Neuronal stem cell (in vitro differentiated cells): ENCODE data around the gene GRIK2.

ENCODE experiments used
- DNase-seq: peaks from one replicate; pipeline ENCODE4 v3.0.0-alpha.2; 2013; ENCODE audit warnings: low spot score
- H2AFZ ChIP-seq: one replicate; pipeline ENCODE4 v1.6.1; 2013; ENCODE audit warnings: mild to moderate bottlenecking, low read length, inconsistent platforms
- H2AK5ac ChIP-seq: 2 replicates; pipeline ENCODE4 v1.6.1; 2013; ENCODE audit warnings: low read depth, mild to moderate bottlenecking, inconsistent platforms, low read length, moderate library complexity, mixed read lengths
- H2BK120ac ChIP-seq: 2 replicates; pipeline ENCODE4 v1.6.1; 2013; ENCODE audit warnings: low read depth, mild to moderate bottlenecking, inconsistent platforms, low read length, moderate library complexity, mixed read lengths
- H2BK12ac ChIP-seq: one replicate; pipeline ENCODE4 v1.6.1; 2013; ENCODE audit warnings: low read length, inconsistent platforms
- H2BK15ac ChIP-seq: 2 replicates; pipeline ENCODE4 v1.6.1; 2013; ENCODE audit warnings: mild to moderate bottlenecking, low read length, inconsistent platforms, mixed read lengths
- H2BK5ac ChIP-seq: one replicate; pipeline ENCODE4 v1.6.1; 2013; ENCODE audit warnings: inconsistent platforms, mild to moderate bottlenecking, low read length, moderate library complexity
- H3K14ac ChIP-seq: one replicate; pipeline ENCODE4 v1.6.1; 2013; ENCODE audit warnings: low read length, inconsistent platforms
- H3K18ac ChIP-seq: 2 replicates; pipeline ENCODE4 v1.6.1; 2013; ENCODE audit warnings: low read length, inconsistent platforms
- H3K23ac ChIP-seq: 2 replicates; pipeline ENCODE4 v1.6.1; 2013; ENCODE audit warnings: low read depth, mild to moderate bottlenecking, mixed read lengths, low read length, inconsistent platforms; ENCODE audit not compliant: poor library complexity
- H3K27ac ChIP-seq: replicated peaks from 3 replicates; pipeline ENCODE4 v1.5.1; 2013; ENCODE audit warnings: low read length, inconsistent platforms
- H3K27me3 ChIP-seq, 3 experiments: 2 replicates each; pipeline ENCODE4 v1.6.1; 2013; ENCODE audit warnings: low read length in 3 of 3, mild to moderate bottlenecking in 2 of 3, inconsistent platforms in 1 of 3, low read depth in 1 of 3, mixed read lengths in 1 of 3, moderate library complexity in 1 of 3; ENCODE audit not compliant: control insufficient read depth in 3 of 3, insufficient read depth in 3 of 3
- H3K36me3 ChIP-seq, 2 donors: replicated peaks in 1 of 2; 2 replicates each; pipeline ENCODE4 v1.6.1; 2013; ENCODE audit warnings: low read length in 2 of 2; ENCODE audit not compliant: control insufficient read depth in 2 of 2, insufficient read depth in 2 of 2
- H3K4ac ChIP-seq: 2 replicates; pipeline ENCODE4 v1.6.1; 2013; ENCODE audit warnings: inconsistent platforms, mild to moderate bottlenecking, low read length, moderate library complexity
- H3K4me1 ChIP-seq, 2 donors: 1 replicate in 1 of 2; 2 replicates in 1 of 2; pipeline ENCODE4 v1.6.1; 2013; ENCODE audit warnings: low read length in 2 of 2, low read depth in 1 of 2; ENCODE audit not compliant: control insufficient read depth in 2 of 2, insufficient read depth in 1 of 2
- H3K4me2 ChIP-seq: one replicate; pipeline ENCODE4 v1.6.1; 2013; ENCODE audit warnings: mild to moderate bottlenecking, low read length, inconsistent platforms; ENCODE audit not compliant: insufficient read depth, poor library complexity, severe bottlenecking
- H3K4me3 ChIP-seq, 2 donors: 2 replicates each; pipeline ENCODE4 v1.5.1; 2013; ENCODE audit warnings: low read length in 2 of 2, mild to moderate bottlenecking in 2 of 2, inconsistent platforms in 1 of 2, moderate library complexity in 1 of 2
- H3K79me1 ChIP-seq: one replicate; pipeline ENCODE4 v1.6.1; 2013; ENCODE audit warnings: low read depth, mild to moderate bottlenecking, inconsistent platforms, low read length, moderate library complexity
- H3K9ac ChIP-seq: one replicate; pipeline ENCODE4 v1.6.1; 2013; ENCODE audit warnings: mild to moderate bottlenecking, low read depth, low read length, inconsistent platforms; ENCODE audit not compliant: poor library complexity
- H3K9me3 ChIP-seq, 2 donors: replicated peaks in 1 of 2; 2 replicates each; pipeline versions ENCODE3 to v1.6.1; 2013; ENCODE audit warnings: low read length in 2 of 2, mild to moderate bottlenecking in 2 of 2, inconsistent platforms in 1 of 2, low read depth in 1 of 2, mixed read lengths in 1 of 2, moderate library complexity in 1 of 2; ENCODE audit not compliant: control insufficient read depth in 2 of 2, insufficient read depth in 1 of 2
- H4K8ac ChIP-seq: one replicate; pipeline ENCODE4 v1.6.1; 2013; ENCODE audit warnings: low read depth, mild to moderate bottlenecking, inconsistent platforms, low read length, moderate library complexity
- H4K91ac ChIP-seq: one replicate; pipeline ENCODE4 v1.6.1; 2013; ENCODE audit warnings: low read length, low read depth, mild to moderate bottlenecking, inconsistent platforms; ENCODE audit not compliant: poor library complexity
- WGBS, 2 donors: extraction: QIAGEN DNeasy Blood & Tissue Kit; methylation state at CpG; one replicate each; pipeline ENCODE4 v1.1.7; 2013; ENCODE audit warnings: missing lambda C conversion rate in 2 of 2, mixed read lengths in 1 of 2; ENCODE audit not compliant: insufficient read length in 2 of 2, insufficient replicate concordance in 1 of 2; ENCODE audit errors: extremely low coverage in 2 of 2; 5-methylcytosine and 5-hydroxymethylcytosine counted together

GRIK2 gene

GRCh38 chr6:101509536-101509935, 116.0 kb downstream of the GRIK2 start:
- H3K79me1 ChIP-seq = no peaks in the 10 kb centered on the region
- no peak overlapping the region for H3K18ac ChIP-seq
- no peaks in the 10 kb centered on the region for H3K4me1 ChIP-seq
- no peak overlapping the region for H3K4me2 ChIP-seq
- H3K9me3 ChIP-seq = no peaks in the 10 kb centered on the region
- H3K4ac ChIP-seq = no peak overlapping the region
- H2AK5ac ChIP-seq = no peak overlapping the region
- H2BK12ac ChIP-seq = no peak overlapping the region
- H3K4me3 ChIP-seq = no peak overlapping the region
- no peak overlapping the region for H4K91ac ChIP-seq
- no peak for DNase-seq
- H3K27ac ChIP-seq = no peak overlapping the region
- no peak overlapping the region for H2BK5ac ChIP-seq
- no peak overlapping the region for H3K9ac ChIP-seq
- H3K36me3 ChIP-seq = no peaks in the 10 kb centered on the region
- H2AFZ ChIP-seq = no peak overlapping the region
- no peak overlapping the region for H2BK120ac ChIP-seq
- no peak overlapping the region for H3K23ac ChIP-seq
- no peak overlapping the region for H4K8ac ChIP-seq
- no peak overlapping the region for H2BK15ac ChIP-seq
- no peaks in the 10 kb centered on the region for H3K27me3 ChIP-seq
- H3K14ac ChIP-seq = no peak overlapping the region

DNA sequence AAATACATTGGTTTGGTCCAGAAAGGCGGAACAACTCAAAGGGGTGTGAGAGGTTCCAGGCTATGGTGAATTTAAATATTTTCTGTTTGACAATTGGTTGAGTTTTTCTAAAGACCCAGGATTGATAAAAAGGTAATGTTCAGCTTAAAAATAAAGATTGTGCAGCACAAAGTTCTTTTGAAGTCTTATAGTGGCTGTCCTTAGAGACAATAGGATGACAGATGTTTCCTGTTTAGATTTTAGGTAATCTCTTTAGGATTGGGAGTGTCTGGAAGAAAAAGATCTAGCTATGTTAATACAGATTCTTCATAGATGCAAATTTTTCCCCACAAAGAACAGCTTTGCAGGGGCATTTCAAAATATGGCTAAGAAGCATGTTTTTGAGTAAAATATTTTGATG, 119.7 kb downstream of the GRIK2 start:
- H2AK5ac ChIP-seq = no peak overlapping the region
- no peak overlapping the region for H3K4me3 ChIP-seq
- H4K91ac ChIP-seq = no peak overlapping the region
- H2BK5ac ChIP-seq = no peak overlapping the region
- no peak overlapping the region for H2BK15ac ChIP-seq
- H2AFZ ChIP-seq = no peak overlapping the region
- H3K4me2 ChIP-seq = no peak overlapping the region
- no peak overlapping the region for H3K14ac ChIP-seq
- H3K27me3 ChIP-seq = no peaks in the 10 kb centered on the region
- H3K79me1 ChIP-seq = no peaks in the 10 kb centered on the region
- H3K4ac ChIP-seq = no peak overlapping the region
- no peak overlapping the region for H3K23ac ChIP-seq
- no peak overlapping the region for H3K18ac ChIP-seq
- H3K9ac ChIP-seq = no peak overlapping the region
- no CpG with 5 or more reads among the region's 1 CpG for WGBS, 2 donors
- H3K9me3 ChIP-seq = no peaks in the 10 kb centered on the region
- no peaks in the 10 kb centered on the region for H3K4me1 ChIP-seq
- H4K8ac ChIP-seq = no peak overlapping the region
- H2BK120ac ChIP-seq = no peak overlapping the region
- DNase-seq = no peak
- no peak overlapping the region for H3K27ac ChIP-seq
- no peaks in the 10 kb centered on the region for H3K36me3 ChIP-seq
- H2BK12ac ChIP-seq = no peak overlapping the region

- Histone ChIP-seq H3K18ac (no peak overlapping the region), H3K9ac (no peak overlapping the region), H4K91ac (no peak overlapping the region), H3K23ac (no peak overlapping the region), H3K4me2 (no peak overlapping the region), H3K4me1 (no peaks in the 10 kb centered on the region), H2BK12ac (no peak overlapping the region), H3K79me1 (no peaks in the 10 kb centered on the region), H2AK5ac (no peak overlapping the region), H3K4ac (no peak overlapping the region), H2BK5ac (no peak overlapping the region), H3K36me3 (no peaks in the 10 kb centered on the region), H2AFZ (no peak overlapping the region), H3K4me3 (no peak overlapping the region), H3K27ac (no peak overlapping the region), H3K27me3 (no peaks in the 10 kb centered on the region), H3K14ac (no peak overlapping the region), H4K8ac (no peak overlapping the region), H2BK120ac (no peak overlapping the region), H3K9me3 (no peaks in the 10 kb centered on the region), H2BK15ac (no peak overlapping the region)
- no peak for DNase-seq
Observed at GRCh38 chr6:101516578-101516977, 123.1 kb downstream of the GRIK2 start.

DNA sequence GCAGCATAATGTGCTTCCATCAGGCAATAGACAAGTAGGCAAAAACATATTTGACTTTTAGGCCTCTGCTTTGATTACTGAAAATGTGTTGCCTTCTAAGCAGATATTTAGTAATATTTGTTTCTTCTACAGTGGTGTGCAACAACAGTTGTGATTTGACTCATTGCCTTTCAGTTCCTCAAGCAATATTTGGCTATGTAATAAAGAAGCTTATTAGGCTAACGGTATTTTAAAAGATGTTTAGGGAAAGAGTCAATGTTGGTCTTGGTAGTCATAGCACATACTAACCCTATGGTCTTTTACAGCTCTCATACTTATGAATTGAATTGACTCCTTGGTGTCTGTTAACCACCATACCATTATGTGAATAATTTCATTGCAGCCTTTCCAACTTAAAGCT, 124.1 kb downstream of the GRIK2 start:
- no peak overlapping the region for H2BK12ac ChIP-seq
- no peak overlapping the region for H3K27ac ChIP-seq
- no peaks in the 10 kb centered on the region for H3K9me3 ChIP-seq
- H2BK120ac ChIP-seq = no peak overlapping the region
- no peak overlapping the region for H2BK5ac ChIP-seq
- H3K4me3 ChIP-seq = no peak overlapping the region
- no peaks in the 10 kb centered on the region for H3K27me3 ChIP-seq
- H4K8ac ChIP-seq = no peak overlapping the region
- H3K14ac ChIP-seq = no peak overlapping the region
- no peak overlapping the region for H2AFZ ChIP-seq
- no CpG with 5 or more reads among the region's 1 CpG for WGBS, 2 donors
- DNase-seq = no peak
- no peak overlapping the region for H3K18ac ChIP-seq
- H3K23ac ChIP-seq = no peak overlapping the region
- no peaks in the 10 kb centered on the region for H3K4me1 ChIP-seq
- H3K79me1 ChIP-seq = no peaks in the 10 kb centered on the region
- H2AK5ac ChIP-seq = no peak overlapping the region
- no peak overlapping the region for H4K91ac ChIP-seq
- H3K4me2 ChIP-seq = no peak overlapping the region
- no peak overlapping the region for H3K4ac ChIP-seq
- H2BK15ac ChIP-seq = no peak overlapping the region
- no peak overlapping the region for H3K9ac ChIP-seq
- no peaks in the 10 kb centered on the region for H3K36me3 ChIP-seq
